ENCODE results near the gene KRAS. TPM values are rescaled to one million over a fixed set of nuclear protein-coding genes. Genes with fewer than 3 reads are reported as not detected.

Gene KRAS
- total and polyA plus RNA-seq, 2 of the 4 experiments (the other 2 are of a cell fraction): 9.3 to 10.7 TPM

- H3K36me3 ChIP-seq (ENCODE audit: control insufficient read depth, insufficient read depth, low read length): no peaks in the 10 kb centered on the region
- no peaks in the 10 kb centered on the region for H3K9me3 ChIP-seq (ENCODE audit: control insufficient read depth, insufficient read depth, low read length)
- no peak overlapping the region for H3K14ac ChIP-seq (replicated peaks; ENCODE audit: low read depth, low read length)
- ChIA-PET CTCF (no interaction called here), POLR2A (ENCODE audit: unreplicated experiment) (no interaction called here)
- H2BK15ac ChIP-seq (ENCODE audit: low read depth, low read length): no peak overlapping the region
- no peak overlapping the region for H2BK120ac ChIP-seq (ENCODE audit: low read depth, low read length)
- no peak overlapping the region for H3K56ac ChIP-seq (ENCODE audit: extremely low read depth, insufficient read depth, low read length)
- H4K8ac ChIP-seq (ENCODE audit: low read depth in 2 of 2, low read length in 2 of 2): no peak overlapping the region
- H2AK5ac ChIP-seq (ENCODE audit: low read depth, low read length): no peak overlapping the region
- H2AFZ ChIP-seq (replicated peaks; ENCODE audit: low read length, poor library complexity): no peak overlapping the region
- ATAC-seq (ENCODE audit: low read depth): no peak
- H2BK20ac ChIP-seq (ENCODE audit: low read depth, low read length): no peak overlapping the region
- H2AK9ac ChIP-seq (replicated peaks; ENCODE audit: low read depth, low read length, poor library complexity): no peak overlapping the region
- no peak for DNase-seq
- H3K9me1 ChIP-seq (ENCODE audit: insufficient read depth, low read length): no peaks in the 10 kb centered on the region
- H3K79me1 ChIP-seq (ENCODE audit: low read depth in 1 of 2, low read length in 2 of 2): no peaks in the 10 kb centered on the region
- no peaks in the 10 kb centered on the region for H3K4me1 ChIP-seq (ENCODE audit: control insufficient read depth, insufficient read depth, low read length)
- dilution Hi-C loops (cut with HindIII; ENCODE audit: low sequenced_read_pairs, unreplicated experiment): no loop called here
- no peaks in the 10 kb centered on the region for H3K27me3 ChIP-seq (ENCODE audit: control insufficient read depth, insufficient read depth, low read length)
- no peak overlapping the region for H4K5ac ChIP-seq (ENCODE audit: low read depth, low read length)
- H4K91ac ChIP-seq (ENCODE audit: insufficient read depth, low read depth, low read length): no peak overlapping the region
- H3K27ac ChIP-seq (ENCODE audit: insufficient read depth, low read length): no peak overlapping the region
- H3K23ac ChIP-seq (ENCODE audit: low read depth, low read length): no peak overlapping the region
- H3K4ac ChIP-seq (ENCODE audit: low read depth, low read length): no peak overlapping the region
- H3K4me2 ChIP-seq (ENCODE audit: low read depth, low read length): no peak overlapping the region
- WGBS, 2 experiments (ENCODE audit: extremely low coverage in 2 of 2, insufficient read length in 1 of 2): no CpG with 5 or more reads among the region's 1 CpG
- TF ChIP-seq RFX5 (IDR thresholded peaks at IDR 0.05; ENCODE audit: low read depth, low read length) (no peak), BHLHE40 (IDR thresholded peaks at IDR 0.05; ENCODE audit: low read depth, low read length) (no peak), USF2 (IDR thresholded peaks at IDR 0.05; ENCODE audit: low read depth, low read length) (no peak), FOS (IDR thresholded peaks at IDR 0.05; ENCODE audit: low read depth, low read length) (no peak), MAFK (IDR thresholded peaks at IDR 0.05; ENCODE audit: low read depth, low read length) (no peak), POLR2A (IDR thresholded peaks at IDR 0.05; ENCODE audit: low read depth, low read length) (no peak), SMC3 (IDR thresholded peaks at IDR 0.05; ENCODE audit: low read depth, low read length) (no peak), CHD1 (IDR thresholded peaks at IDR 0.05; ENCODE audit: low read depth, low read length) (no peak), ELK1 (IDR thresholded peaks at IDR 0.05; ENCODE audit: borderline replicate concordance, low read depth, low read length) (no peak), NFE2L2 (IDR thresholded peaks at IDR 0.05; ENCODE audit: low read depth, low read length) (no peak)
- no TSS peak for BruUV-seq (replicated peaks)
- no peak overlapping the region for H3K9ac ChIP-seq (ENCODE audit: low read depth, low read length)
- H3K18ac ChIP-seq (ENCODE audit: low read depth, low read length): no peak overlapping the region
- no peak overlapping the region for H3K4me3 ChIP-seq (ENCODE audit: insufficient read depth, low read depth, low read length)
- H2BK5ac ChIP-seq (ENCODE audit: low read depth, low read length, poor library complexity, severe bottlenecking): no peak overlapping the region
- intact Hi-C loops (cut with micrococcal nuclease): no loop called here
- in situ Hi-C loops (cut with MboI; ENCODE audit: low sequenced_read_pairs): no loop called here
- no peaks in the 10 kb centered on the region for H4K20me1 ChIP-seq (ENCODE audit: insufficient read depth, low read length)
Observed at GRCh38 chr12:25262389-25263074, 11.8 kb upstream of the KRAS start.
